Subcutaneous adipose tissue (tissue), 4 donors: ENCODE measurements around the gene PSAP. TPM values are rescaled to one million over a fixed set of nuclear protein-coding genes. Genes with fewer than 3 reads are reported as not detected.

Experiments
- total RNA-seq, 4 donors: library from RNA; depleted of rRNA; stranded (reverse); fragments of >200 nt; gene quantifications; one replicate each; pipeline ENCODE4 v1.1.0, GENCODE V29; 2016
- TF ChIP-seq, protein P1 (sequence below): fragments of 450-650 bp; IDR thresholded peaks from one replicate; pipeline ENCODE4 v1.5.1; 2016; ENCODE audit warnings: low read depth, mild to moderate bottlenecking, control low read depth, antibody characterized with exemption, moderate library complexity

Gene PSAP
- total RNA-seq, 4 donors from 2014 or later = 851 to 2,903 (median 1,278) TPM

DNA sequence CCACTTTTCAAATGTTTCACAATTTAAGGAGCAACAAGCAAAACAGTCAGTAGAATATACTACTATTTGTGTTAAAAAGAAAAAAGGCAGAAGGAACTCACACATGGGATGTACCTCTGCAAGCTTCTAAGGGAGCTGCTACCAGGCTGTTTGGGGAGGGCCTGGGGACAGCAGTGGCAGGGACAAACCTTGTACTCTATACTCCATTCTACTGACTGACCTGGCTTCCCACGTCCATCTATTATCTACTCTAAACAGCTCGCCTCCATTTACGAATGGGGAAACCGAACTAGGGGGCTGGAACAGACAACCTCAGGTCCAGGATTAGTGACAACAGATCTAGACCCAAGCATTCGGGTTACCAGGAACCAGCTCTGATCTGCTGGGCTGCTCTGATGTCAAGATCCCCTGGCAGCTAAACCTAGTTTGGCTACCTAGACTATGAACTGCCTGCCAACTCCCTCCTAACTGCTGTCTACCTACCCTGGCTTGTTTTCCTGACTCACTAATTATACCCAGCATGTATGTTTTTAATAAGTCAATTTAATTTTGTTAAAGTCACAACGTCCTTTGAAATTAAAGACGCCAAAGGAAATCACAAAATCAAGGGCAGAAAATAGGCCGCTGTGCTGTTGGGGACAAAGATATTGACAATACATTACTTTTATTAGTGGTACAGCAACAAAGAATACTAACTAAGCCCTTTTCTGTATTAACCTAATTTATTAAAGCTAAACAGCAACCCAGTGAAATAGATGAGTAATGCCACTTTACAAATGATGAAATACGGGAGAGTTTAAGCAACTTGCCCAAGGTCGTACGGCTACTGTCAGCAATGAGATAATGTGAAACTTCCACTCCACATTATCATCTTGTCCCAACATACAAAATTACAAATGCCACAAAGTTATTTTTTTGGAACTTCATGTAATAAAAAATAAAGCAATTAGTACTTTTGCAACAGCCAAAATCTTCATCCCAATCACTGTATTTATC lies 5.3 kb downstream of the PSAP start:
- TF ChIP-seq, protein P1, sequence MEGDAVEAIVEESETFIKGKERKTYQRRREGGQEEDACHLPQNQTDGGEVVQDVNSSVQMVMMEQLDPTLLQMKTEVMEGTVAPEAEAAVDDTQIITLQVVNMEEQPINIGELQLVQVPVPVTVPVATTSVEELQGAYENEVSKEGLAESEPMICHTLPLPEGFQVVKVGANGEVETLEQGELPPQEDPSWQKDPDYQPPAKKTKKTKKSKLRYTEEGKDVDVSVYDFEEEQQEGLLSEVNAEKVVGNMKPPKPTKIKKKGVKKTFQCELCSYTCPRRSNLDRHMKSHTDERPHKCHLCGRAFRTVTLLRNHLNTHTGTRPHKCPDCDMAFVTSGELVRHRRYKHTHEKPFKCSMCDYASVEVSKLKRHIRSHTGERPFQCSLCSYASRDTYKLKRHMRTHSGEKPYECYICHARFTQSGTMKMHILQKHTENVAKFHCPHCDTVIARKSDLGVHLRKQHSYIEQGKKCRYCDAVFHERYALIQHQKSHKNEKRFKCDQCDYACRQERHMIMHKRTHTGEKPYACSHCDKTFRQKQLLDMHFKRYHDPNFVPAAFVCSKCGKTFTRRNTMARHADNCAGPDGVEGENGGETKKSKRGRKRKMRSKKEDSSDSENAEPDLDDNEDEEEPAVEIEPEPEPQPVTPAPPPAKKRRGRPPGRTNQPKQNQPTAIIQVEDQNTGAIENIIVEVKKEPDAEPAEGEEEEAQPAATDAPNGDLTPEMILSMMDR = no peak

DNA sequence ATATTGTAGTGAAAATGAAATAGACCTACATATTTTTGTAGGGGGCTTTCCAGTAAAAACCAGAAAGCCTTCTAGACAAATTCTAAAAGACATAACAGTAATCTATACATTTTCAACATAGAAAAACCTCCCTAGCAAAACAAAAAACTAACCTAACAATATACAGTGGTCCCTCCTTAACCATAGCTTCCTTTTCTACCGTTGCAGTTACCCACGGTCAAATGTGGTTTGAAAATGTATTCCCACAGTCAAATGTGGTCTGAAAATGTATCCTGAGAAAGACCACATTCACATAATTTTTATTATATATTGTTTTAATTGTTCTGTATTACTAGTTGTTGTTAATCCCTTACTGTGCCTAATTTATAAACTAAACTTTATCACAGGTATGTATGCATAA lies 6.4 kb downstream of the PSAP start:
- TF ChIP-seq, protein P1 = no peak

DNA sequence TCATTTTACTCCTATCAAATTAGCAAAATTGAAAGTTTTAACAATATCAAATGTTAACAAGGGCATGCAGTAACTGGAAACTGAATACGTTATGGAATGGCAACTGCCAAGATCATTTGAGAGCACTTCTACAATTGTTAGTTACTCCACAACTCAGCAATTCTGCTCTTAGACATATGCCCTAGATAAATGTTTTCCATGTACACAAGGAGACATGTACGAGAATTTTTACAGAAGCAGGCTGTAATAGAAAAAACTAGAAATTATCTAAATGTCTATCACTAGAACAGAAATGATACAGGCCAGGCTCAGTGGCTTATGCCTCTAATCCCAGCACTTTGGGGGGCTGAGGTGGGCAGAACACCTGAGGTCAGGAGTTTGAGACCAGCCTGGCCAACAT lies 7.0 kb downstream of the PSAP start:
- TF ChIP-seq, protein P1 = no peak

DNA sequence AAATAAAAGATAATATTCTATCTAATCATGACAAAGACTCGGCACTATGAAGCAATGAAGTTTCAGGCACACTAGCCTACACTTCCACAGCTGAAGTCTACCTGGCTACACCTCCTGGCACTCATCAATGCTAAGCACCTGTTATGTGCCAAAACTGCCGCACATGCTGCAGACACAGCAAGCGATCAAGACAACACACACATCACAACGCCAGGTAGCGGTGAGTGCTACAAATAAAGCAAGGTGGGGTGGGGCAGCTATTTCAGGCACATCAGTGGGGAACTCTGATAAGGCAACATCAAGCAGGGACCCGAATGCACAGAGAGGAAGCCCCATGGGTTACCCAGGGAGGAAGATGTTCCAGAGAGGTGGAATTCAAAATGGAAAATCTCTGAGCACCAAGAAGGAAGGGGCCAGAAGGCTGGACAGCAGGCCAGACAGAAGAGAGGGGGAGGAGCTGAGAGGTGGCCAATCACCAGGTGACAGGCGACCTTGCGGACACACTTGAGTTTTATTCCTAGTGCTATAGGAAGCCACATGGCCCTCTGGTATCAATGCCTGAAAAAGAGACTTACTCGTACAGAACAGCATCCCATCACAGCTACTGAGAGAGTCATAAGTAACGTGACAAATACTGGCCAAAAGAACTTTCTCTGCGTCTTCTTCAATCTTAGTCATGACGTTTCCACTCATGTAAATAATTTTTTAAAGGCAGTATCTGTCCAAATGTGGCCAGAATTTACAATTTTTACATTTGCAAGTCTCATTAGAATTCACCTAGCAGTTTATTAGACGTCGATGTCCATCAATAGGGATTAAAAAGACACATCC lies 8.0 kb downstream of the PSAP start:
- TF ChIP-seq, protein P1 = no peak

DNA sequence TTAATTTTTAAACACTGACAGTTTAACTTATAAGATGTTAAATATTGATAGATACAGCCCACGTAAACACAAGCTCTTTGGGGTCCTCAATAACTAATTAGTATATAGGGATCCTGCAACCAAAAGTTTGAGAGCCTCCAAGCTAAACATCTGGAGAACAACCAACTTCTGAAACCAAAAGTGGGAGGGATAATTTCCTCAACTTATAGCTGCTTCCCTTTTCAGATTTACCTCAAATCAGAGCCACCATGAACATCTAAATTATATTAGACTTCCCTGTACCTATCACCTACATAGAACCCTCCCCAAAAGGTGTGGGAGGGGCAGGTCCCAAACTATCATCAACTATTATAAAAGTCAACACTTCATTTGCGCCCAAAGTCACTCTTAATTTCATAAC lies 8.6 kb downstream of the PSAP start:
- TF ChIP-seq, protein P1 = no peak

DNA sequence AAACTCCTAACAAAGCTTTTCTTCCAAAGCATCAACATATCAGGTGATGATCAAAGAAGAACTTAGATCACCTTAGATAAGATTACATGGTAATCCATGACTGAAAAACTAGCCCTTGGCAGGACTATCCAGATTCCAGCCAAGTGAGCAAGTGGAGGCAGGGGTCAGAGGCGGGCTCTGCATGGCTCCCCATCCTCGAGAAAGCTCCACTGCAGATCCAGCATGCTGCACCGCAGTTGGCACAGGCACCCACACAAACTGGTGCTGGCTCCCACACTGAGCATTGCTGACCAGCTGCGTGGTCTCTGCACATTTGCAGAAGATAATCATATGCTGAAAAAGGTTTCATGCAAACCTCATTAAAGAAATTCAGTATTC lies 10.1 kb downstream of the PSAP start:
- TF ChIP-seq, protein P1 = no peak
